Glutamatergic neuron (in vitro differentiated cells): ENCODE results near the gene ARHGAP4. TPM values are rescaled to one million over a fixed set of nuclear protein-coding genes. Genes with fewer than 3 reads are reported as not detected.

ENCODE experiments used
- DNase-seq: peaks from one replicate; pipeline ENCODE4 v3.0.0; 2022
- H3K27ac Mint-ChIP-seq: one replicate; pipeline ENCODE4 v1.8.0; 2020; ENCODE audit warnings: mild to moderate bottlenecking, mixed read lengths, inconsistent platforms; ENCODE audit not compliant: unreplicated experiment
- H3K27me3 Mint-ChIP-seq: one replicate; pipeline ENCODE4 v1.8.0; 2020; ENCODE audit warnings: mild to moderate bottlenecking, moderate library complexity, mixed read lengths, inconsistent platforms; ENCODE audit not compliant: unreplicated experiment
- H3K36me3 Mint-ChIP-seq: one replicate; pipeline ENCODE4 v1.8.0; 2020; ENCODE audit warnings: mild to moderate bottlenecking, mixed read lengths, inconsistent platforms; ENCODE audit not compliant: unreplicated experiment
- H3K4me1 Mint-ChIP-seq: one replicate; pipeline ENCODE4 v1.8.0; 2020; ENCODE audit warnings: mild to moderate bottlenecking, low read depth, mixed read lengths, inconsistent platforms; ENCODE audit not compliant: unreplicated experiment
- H3K4me3 Mint-ChIP-seq: one replicate; pipeline ENCODE4 v1.8.0; 2020; ENCODE audit warnings: mild to moderate bottlenecking, mixed read lengths, inconsistent platforms; ENCODE audit not compliant: unreplicated experiment
- H3K9me3 Mint-ChIP-seq: one replicate; pipeline ENCODE4 v1.8.0; 2020; ENCODE audit warnings: mild to moderate bottlenecking, moderate library complexity, mixed read lengths, inconsistent platforms; ENCODE audit not compliant: unreplicated experiment
- CTCF ChIP-seq: fragments of 200-600 bp; sonication (generic); IDR thresholded peaks from one replicate; pipeline ENCODE4 v1.5.0; 2021; ENCODE audit not compliant: partially characterized antibody, unreplicated experiment
- total RNA-seq: library from RNA; stranded (reverse); fragmentation: NEBNext Ultra II Directional; extraction: Animal tissue kit (Norgen Biotek cat#: 25700); gene quantifications from one replicate; pipeline ENCODE4 v1.2.1, GENCODE V29; 2021; ENCODE audit not compliant: unreplicated experiment

ARHGAP4 gene
- total RNA-seq, 1 donor from 2014 or later = 33.5 TPM

DNA sequence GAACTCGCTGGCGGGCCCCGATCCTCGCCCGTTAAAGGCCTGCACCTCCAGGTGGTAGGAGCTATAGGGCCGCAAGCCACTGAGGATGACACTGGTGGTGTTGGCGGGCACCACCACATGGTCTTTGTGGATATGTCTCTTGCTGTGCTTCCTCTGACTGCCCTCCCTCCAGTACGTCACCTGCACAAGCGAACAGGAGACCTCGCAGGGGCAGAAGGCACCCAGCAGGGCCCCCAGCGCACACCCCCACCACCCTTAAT lies 60.8 kb downstream of the ARHGAP4 start:
- Mint-ChIP-seq H3K4me3 (no peak overlapping the region), H3K36me3 (no peaks in the 10 kb centered on the region), H3K9me3 (peaks cover 6% of the 10 kb centered on the region), H3K27me3 (peaks cover 5% of the 10 kb centered on the region), H3K27ac (no peak overlapping the region), H3K4me1 (no peaks in the 10 kb centered on the region)
- no peak for TF ChIP-seq CTCF
- DNase-seq = no peak

- Mint-ChIP-seq H3K9me3 (peaks cover 6% of the 10 kb centered on the region), H3K4me1 (no peaks in the 10 kb centered on the region), H3K27ac (no peak overlapping the region), H3K4me3 (no peak overlapping the region), H3K27me3 (peaks cover 5% of the 10 kb centered on the region), H3K36me3 (no peaks in the 10 kb centered on the region)
- DNase-seq = no peak
- TF ChIP-seq CTCF = no peak
Measured at GRCh38 chrX:153864561-153865320, 61.3 kb downstream of the ARHGAP4 start.

- no peak for TF ChIP-seq CTCF
- no peak for DNase-seq
- Mint-ChIP-seq H3K27me3 (peaks cover 3% of the 10 kb centered on the region), H3K36me3 (no peaks in the 10 kb centered on the region), H3K4me3 (no peak overlapping the region), H3K27ac (no peak overlapping the region), H3K9me3 (peaks cover 8% of the 10 kb centered on the region), H3K4me1 (no peaks in the 10 kb centered on the region)
Measured at GRCh38 chrX:153864101-153864500, 62.0 kb downstream of the ARHGAP4 start.

DNA sequence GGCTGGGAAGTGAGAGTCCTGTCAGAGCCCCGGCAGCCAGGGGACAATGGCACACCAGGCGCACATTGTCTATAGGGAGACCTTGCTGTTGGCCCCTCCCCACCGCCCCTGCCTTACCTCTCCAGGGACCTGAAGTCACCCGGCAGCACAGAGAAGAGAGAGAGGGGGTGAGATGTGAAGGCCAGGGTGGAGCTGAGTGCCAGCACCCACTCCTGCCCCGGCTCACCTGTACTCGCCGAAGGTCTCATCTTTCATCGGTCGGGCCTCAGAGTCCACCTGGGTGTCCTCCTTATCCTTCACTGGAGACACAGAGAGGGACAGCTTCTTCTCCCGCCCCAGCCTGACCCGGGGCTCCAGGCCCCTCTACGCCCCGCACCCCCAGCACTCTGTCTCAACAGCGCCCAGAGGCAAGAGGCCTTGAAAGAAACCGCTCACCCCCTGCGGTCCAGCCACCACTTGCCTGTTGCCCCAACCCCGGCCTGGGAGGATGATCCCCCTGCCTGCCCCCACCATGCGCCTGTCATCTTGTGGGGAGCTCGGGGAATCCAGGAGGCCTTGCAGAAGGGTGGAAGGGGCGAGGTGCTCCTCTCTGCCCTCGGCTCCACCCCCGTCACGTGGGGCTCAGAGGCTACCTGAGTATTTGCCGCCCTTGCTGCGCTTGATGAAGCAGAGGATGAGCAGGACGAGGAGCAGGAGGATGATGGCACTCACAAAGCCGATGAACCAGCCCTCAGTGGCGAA lies 62.6 kb downstream of the ARHGAP4 start:
- Mint-ChIP-seq H3K9me3 (peaks cover 8% of the 10 kb centered on the region), H3K27ac (no peak overlapping the region), H3K4me3 (no peak overlapping the region), H3K27me3 (peaks cover 4% of the 10 kb centered on the region), H3K36me3 (no peaks in the 10 kb centered on the region), H3K4me1 (no peaks in the 10 kb centered on the region)
- DNase-seq = no peak
- TF ChIP-seq CTCF = no peak
